ENCODE measurements around the gene HOMER1. TPM values are rescaled to one million over a fixed set of nuclear protein-coding genes. Genes with fewer than 3 reads are reported as not detected.

HOMER1 gene
- total and polyA plus RNA-seq, 2 of the 13 experiments (the other 11 are each of a cell fraction or from before 2014, with no cell fraction given) = 5.3 to 24.8 TPM

DNA sequence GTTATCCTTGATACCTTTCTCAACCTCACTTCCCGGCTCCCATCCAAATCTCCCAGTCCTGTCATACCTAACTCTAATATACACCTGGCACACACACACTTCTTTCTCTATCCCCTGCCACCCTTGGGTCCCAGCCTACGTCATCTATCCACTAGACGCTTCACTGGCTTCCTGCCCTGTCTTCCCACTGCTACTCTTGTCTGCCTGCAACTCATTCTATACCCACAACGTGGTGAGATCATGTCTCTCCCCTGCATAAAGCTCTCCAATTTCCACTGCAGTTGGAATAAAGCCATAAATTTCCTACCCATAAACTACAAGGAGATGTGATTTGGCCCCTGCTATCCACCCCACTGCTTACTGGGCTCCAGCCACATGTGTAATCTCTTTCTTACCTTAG is 184.5 kb downstream of the HOMER1 start:
- Histone ChIP-seq H3K27ac (ENCODE audit: extremely low read length, insufficient read depth, low read length) (no peak overlapping the region), H3K36me3 (replicated peaks in 1 of 2; ENCODE audit: control insufficient read depth in 1 of 2, insufficient read depth in 2 of 2, low read length in 2 of 2) (no peaks in the 10 kb centered on the region), H4K20me1 (ENCODE audit: insufficient read depth, low read length) (no peaks in the 10 kb centered on the region), H2AFZ (ENCODE audit: low read length) (no peak overlapping the region), H3K4me1 (ENCODE audit: insufficient read depth, low read length) (peaks cover 8% of the 10 kb centered on the region), H3K9ac (ENCODE audit: insufficient read depth, low read depth, low read length) (no peak overlapping the region), H3K79me2 (ENCODE audit: insufficient read depth, low read length) (no peaks in the 10 kb centered on the region), H3K9me3 (ENCODE audit: low read length) (no peaks in the 10 kb centered on the region), H3K4me3 (replicated peaks in 1 of 3; ENCODE audit: insufficient read depth in 1 of 3, low read depth in 2 of 3, low read length in 3 of 3) (no peak overlapping the region), H3K4me2 (ENCODE audit: low read depth, low read length) (no peak overlapping the region), H3K27me3 (ENCODE audit: control insufficient read depth in 1 of 2, insufficient read depth in 2 of 2, low read length in 2 of 2) (no peaks in the 10 kb centered on the region)
- TF ChIP-seq ERF (CRISPR knock-in tag; IDR thresholded peaks at IDR 0.05) (no peak), NR3C1 (CRISPR knock-in tag; IDR thresholded peaks at IDR 0.05) (no peak), ZNF101 (CRISPR knock-in tag; IDR thresholded peaks at IDR 0.05; ENCODE audit: borderline replicate concordance, low read depth) (no peak), HDAC2 (CRISPR knock-in tag; IDR thresholded peaks at IDR 0.05) (no peak), ZNF292 (CRISPR knock-in tag; IDR thresholded peaks at IDR 0.05; ENCODE audit: borderline replicate concordance, low read depth) (no peak), SMAD3 (CRISPR knock-in tag; IDR thresholded peaks at IDR 0.05) (no peak), FOSL2 (CRISPR knock-in tag; IDR thresholded peaks at IDR 0.05) (no peak), KLF15 (CRISPR knock-in tag; IDR thresholded peaks at IDR 0.05; ENCODE audit: borderline replicate concordance) (no peak), ZNF432 (CRISPR knock-in tag; IDR thresholded peaks at IDR 0.05; ENCODE audit: borderline replicate concordance) (no peak), NCOR1 (IDR thresholded peaks at IDR 0.05; ENCODE audit: borderline replicate concordance, low read length) (no peak), ZNF235 (CRISPR knock-in tag; IDR thresholded peaks at IDR 0.05; ENCODE audit: borderline replicate concordance) (no peak), ZFP37 (CRISPR knock-in tag; IDR thresholded peaks at IDR 0.05; ENCODE audit: borderline replicate concordance) (no peak), ZNF558 (CRISPR knock-in tag; IDR thresholded peaks at IDR 0.05; ENCODE audit: borderline replicate concordance) (no peak)
- TF ChIP-seq, protein P1, sequence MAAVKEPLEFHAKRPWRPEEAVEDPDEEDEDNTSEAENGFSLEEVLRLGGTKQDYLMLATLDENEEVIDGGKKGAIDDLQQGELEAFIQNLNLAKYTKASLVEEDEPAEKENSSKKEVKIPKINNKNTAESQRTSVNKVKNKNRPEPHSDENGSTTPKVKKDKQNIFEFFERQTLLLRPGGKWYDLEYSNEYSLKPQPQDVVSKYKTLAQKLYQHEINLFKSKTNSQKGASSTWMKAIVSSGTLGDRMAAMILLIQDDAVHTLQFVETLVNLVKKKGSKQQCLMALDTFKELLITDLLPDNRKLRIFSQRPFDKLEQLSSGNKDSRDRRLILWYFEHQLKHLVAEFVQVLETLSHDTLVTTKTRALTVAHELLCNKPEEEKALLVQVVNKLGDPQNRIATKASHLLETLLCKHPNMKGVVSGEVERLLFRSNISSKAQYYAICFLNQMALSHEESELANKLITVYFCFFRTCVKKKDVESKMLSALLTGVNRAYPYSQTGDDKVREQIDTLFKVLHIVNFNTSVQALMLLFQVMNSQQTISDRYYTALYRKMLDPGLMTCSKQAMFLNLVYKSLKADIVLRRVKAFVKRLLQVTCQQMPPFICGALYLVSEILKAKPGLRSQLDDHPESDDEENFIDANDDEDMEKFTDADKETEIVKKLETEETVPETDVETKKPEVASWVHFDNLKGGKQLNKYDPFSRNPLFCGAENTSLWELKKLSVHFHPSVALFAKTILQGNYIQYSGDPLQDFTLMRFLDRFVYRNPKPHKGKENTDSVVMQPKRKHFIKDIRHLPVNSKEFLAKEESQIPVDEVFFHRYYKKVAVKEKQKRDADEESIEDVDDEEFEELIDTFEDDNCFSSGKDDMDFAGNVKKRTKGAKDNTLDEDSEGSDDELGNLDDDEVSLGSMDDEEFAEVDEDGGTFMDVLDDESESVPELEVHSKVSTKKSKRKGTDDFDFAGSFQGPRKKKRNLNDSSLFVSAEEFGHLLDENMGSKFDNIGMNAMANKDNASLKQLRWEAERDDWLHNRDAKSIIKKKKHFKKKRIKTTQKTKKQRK (IDR thresholded peaks at IDR 0.05; ENCODE audit: low read length) = no peak
- TF ChIP-seq, protein P2, sequence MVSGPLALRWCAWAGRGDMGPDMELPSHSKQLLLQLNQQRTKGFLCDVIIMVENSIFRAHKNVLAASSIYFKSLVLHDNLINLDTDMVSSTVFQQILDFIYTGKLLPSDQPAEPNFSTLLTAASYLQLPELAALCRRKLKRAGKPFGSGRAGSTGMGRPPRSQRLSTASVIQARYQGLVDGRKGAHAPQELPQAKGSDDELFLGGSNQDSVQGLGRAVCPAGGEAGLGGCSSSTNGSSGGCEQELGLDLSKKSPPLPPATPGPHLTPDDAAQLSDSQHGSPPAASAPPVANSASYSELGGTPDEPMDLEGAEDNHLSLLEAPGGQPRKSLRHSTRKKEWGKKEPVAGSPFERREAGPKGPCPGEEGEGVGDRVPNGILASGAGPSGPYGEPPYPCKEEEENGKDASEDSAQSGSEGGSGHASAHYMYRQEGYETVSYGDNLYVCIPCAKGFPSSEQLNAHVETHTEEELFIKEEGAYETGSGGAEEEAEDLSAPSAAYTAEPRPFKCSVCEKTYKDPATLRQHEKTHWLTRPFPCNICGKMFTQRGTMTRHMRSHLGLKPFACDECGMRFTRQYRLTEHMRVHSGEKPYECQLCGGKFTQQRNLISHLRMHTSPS (CRISPR knock-in tag; IDR thresholded peaks at IDR 0.05; ENCODE audit: low read depth) = no peak
- TF ChIP-seq, protein P3, sequence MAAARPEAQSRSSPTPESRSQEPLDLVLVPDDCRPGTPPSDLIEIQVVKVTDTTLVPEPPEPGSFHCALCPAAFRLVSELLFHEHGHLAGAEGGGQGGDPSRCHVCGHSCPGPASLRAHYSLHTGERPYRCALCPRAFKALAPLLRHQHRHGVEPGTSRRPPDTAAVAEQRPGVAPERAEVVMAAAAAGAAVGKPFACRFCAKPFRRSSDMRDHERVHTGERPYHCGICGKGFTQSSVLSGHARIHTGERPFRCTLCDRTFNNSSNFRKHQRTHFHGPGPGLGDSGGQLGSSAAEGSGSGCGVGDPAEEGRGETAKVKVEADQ (CRISPR knock-in tag; IDR thresholded peaks at IDR 0.05; ENCODE audit: borderline replicate concordance) = no peak
- in situ Hi-C loops (cut with HindIII; ENCODE audit: extremely low pct_ligation_motif_present, low pct_unique_long_range_greater_than_20kb) (no loop called here), intact Hi-C loops (cut with micrococcal nuclease; ENCODE audit: unreplicated experiment) (loop anchor here (5.0 kb wide), 1 partner anchor 72 kb away; no protein-coding TSS in a partner anchor)
- POLR2A ChIA-PET = no interaction called here
- DNase-seq (ENCODE audit: low spot score) = no peak
- BruUV-seq (replicated peaks) = no TSS peak
- no peak for FAIRE-seq
- over 99% methylated on average over 4 of the region's 4 CpGs for WGBS (ENCODE audit: low lambda C conversion rate)
- no peak for ATAC-seq
- CTCF ChIA-PET (ENCODE audit: low intra/inter-chr PET ratio, low total read pairs) = no interaction called here
